Kidney (tissue), 14 donors: ENCODE measurements around the gene RAN. TPM values are rescaled to one million over a fixed set of nuclear protein-coding genes. Genes with fewer than 3 reads are reported as not detected.

ENCODE experiments used
- DNase-seq, 5 donors: peaks; one replicate each; pipeline ENCODE4 v3.0.0-alpha.2; 2013 to 2020
- FAIRE-seq: peaks from 2 replicates; lab custom pipeline; 2012; peaks lifted over from hg19 to GRCh38; lab: Jason Lieb, UNC
- H3K27ac ChIP-seq, 2 donors: one replicate each; pipeline ENCODE4 v1.7.0; 2013; ENCODE audit warnings: low read depth in 2 of 2, low read length in 2 of 2, inconsistent platforms in 1 of 2
- H3K27me3 ChIP-seq: one replicate; pipeline ENCODE4 v1.7.1; 2013; ENCODE audit warnings: low read length, inconsistent platforms; ENCODE audit not compliant: control insufficient read depth, insufficient read depth
- H3K36me3 ChIP-seq, 3 donors: one replicate each; pipeline versions ENCODE4 v1.7.0 to v1.7.1; 2013; ENCODE audit warnings: low read length in 3 of 3, control low read depth in 1 of 3, inconsistent platforms in 1 of 3; ENCODE audit not compliant: insufficient read depth in 3 of 3, control insufficient read depth in 2 of 3
- H3K4me1 ChIP-seq, 3 donors: one replicate each; pipeline versions ENCODE4 v1.7.0 to v1.7.1; 2013; ENCODE audit warnings: low read length in 3 of 3, inconsistent platforms in 1 of 3, low read depth in 1 of 3; ENCODE audit not compliant: control insufficient read depth in 2 of 3, insufficient read depth in 2 of 3
- H3K4me3 ChIP-seq, 3 donors: one replicate each; pipeline versions ENCODE4 v1.7.0 to v1.8.1; 2013; ENCODE audit warnings: low read length in 3 of 3, control low read depth in 1 of 3, inconsistent platforms in 1 of 3
- H3K9ac ChIP-seq, 3 donors: one replicate each; pipeline versions ENCODE4 v1.7.0 to v1.7.1; 2013; ENCODE audit warnings: low read length in 3 of 3, control low read depth in 1 of 3, inconsistent platforms in 1 of 3
- H3K9me3 ChIP-seq, 3 donors: one replicate each; pipeline versions ENCODE4 v1.7.0 to v1.7.1; 2013; ENCODE audit warnings: low read length in 3 of 3, control low read depth in 1 of 3, inconsistent platforms in 1 of 3; ENCODE audit not compliant: control insufficient read depth in 2 of 3, insufficient read depth in 1 of 3
- CTCF ChIP-seq: IDR thresholded peaks from 3 replicates; pipeline ENCODE4 v1.5.1; 2012; ENCODE audit warnings: mild to moderate bottlenecking, moderate library complexity, borderline replicate concordance; ENCODE audit not compliant: insufficient read depth; ENCODE audit errors: extremely low read depth
- intact Hi-C: fragments of 100-400 bp; cut with DNase I; formaldehyde crosslinking; loops from one replicate; pipeline ENCODE4 v1.11.1; 2022
- polyA plus RNA-seq: library from polyadenylated mRNA; stranded (reverse); fragments of 350-450 nt; fragmentation: Illumina TruSeq; extraction: RNeasy Lipid Tissue Mini Kit (QIAGEN cat#74804); gene quantifications from one replicate; pipeline ENCODE4 v1.2.3, GENCODE V29; 2014; ENCODE audit warnings: low read depth, low replicate concordance; ENCODE audit not compliant: insufficient read depth
- total RNA-seq: library from RNA; stranded (reverse); fragmentation: NEBNext Ultra II Directional; extraction: Animal tissue kit (Norgen Biotek cat#: 25700); gene quantifications from one replicate; pipeline ENCODE4 v1.2.1, GENCODE V29; 2021
- donor health status: control.
- donor health status: control.
- donor health status: control.
- donor health status: control.
- donor health status: control.
- donor health status: DM: yes; HTN: yes; CAD: no.
- donor health status: Normal renal cell carcinoma (clear cell type).

The RAN gene
- total and polyA plus RNA-seq, 2 donors from 2014 or later, result 369 to 422 TPM

DNA sequence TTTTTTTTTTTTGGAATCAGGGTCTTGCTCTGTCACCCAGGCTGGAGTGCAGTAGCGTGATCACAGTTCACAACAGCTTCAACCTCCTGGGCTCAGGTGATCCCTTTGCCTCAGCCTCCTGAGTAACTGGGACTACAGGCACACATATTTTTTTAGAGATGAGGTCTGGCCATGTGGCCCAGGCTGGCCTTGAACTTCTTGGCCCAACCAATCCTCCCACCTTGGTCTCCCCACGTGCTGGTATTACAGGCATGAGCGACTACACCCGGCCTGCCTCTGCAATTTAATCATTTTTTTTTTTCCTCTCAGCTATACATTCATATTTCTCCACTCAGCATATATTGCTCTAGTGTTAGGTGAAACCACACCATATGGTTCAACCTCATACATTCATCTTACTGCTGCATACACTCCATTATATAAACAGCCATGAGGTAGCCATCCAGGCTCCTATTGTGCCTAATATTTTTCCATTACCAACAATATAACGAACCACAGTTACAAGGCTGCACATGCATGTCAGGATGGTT lies 39.9 kb upstream of the RAN start:
- no peak overlapping the region for H3K4me3 ChIP-seq
- no peak overlapping the region for H3K27ac ChIP-seq
- H3K4me1 ChIP-seq, result peaks cover 0 to 7% (median 4%) of the 10 kb centered on the region in 3 donors
- DNase-seq (no peak), FAIRE-seq (no peak)
- H3K9ac ChIP-seq, result no peak overlapping the region
- no peak for TF ChIP-seq CTCF
- H3K9me3 ChIP-seq, result no peaks in the 10 kb centered on the region
- no peaks in the 10 kb centered on the region for H3K36me3 ChIP-seq
- intact Hi-C loops, result no loop called here
- H3K27me3 ChIP-seq, result no peaks in the 10 kb centered on the region

GRCh38 chr12:130832561-130833209 lies 39.2 kb upstream of the RAN start:
- Histone ChIP-seq H3K9ac (no peak overlapping the region), H3K9me3 (no peaks in the 10 kb centered on the region), H3K4me3 (no peak overlapping the region), H3K27me3 (no peaks in the 10 kb centered on the region), H3K27ac (no peak overlapping the region), H3K4me1 (peaks cover 0 to 7% (median 4%) of the 10 kb centered on the region in 3 donors), H3K36me3 (no peaks in the 10 kb centered on the region)
- intact Hi-C loops, result no loop called here
- TF ChIP-seq CTCF, result no peak
- no peak for FAIRE-seq
- no peak for DNase-seq

- FAIRE-seq (no peak), DNase-seq (peak in 1 of 5 donors; percentile 24)
- no peaks in the 10 kb centered on the region for H3K27me3 ChIP-seq
- no peak overlapping the region for H3K9ac ChIP-seq
- intact Hi-C loops, result no loop called here
- H3K36me3 ChIP-seq, result no peaks in the 10 kb centered on the region
- no peak for TF ChIP-seq CTCF
- no peaks in the 10 kb centered on the region for H3K9me3 ChIP-seq
- H3K4me3 ChIP-seq, result no peak overlapping the region
- peaks cover 0 to 14% (median 8%) of the 10 kb centered on the region in 3 donors for H3K4me1 ChIP-seq
- H3K27ac ChIP-seq, result no peak overlapping the region
Measured at GRCh38 chr12:130835011-130835410, 36.9 kb upstream of the RAN start.

GRCh38 chr12:130835436-130835835 lies 36.4 kb upstream of the RAN start:
- no peaks in the 10 kb centered on the region for H3K9me3 ChIP-seq
- H3K27ac ChIP-seq, result no peak overlapping the region
- no peak for TF ChIP-seq CTCF
- FAIRE-seq (no peak), DNase-seq (no peak)
- H3K27me3 ChIP-seq, result no peaks in the 10 kb centered on the region
- H3K4me1 ChIP-seq, result peaks cover 0 to 15% (median 6%) of the 10 kb centered on the region in 3 donors
- no peak overlapping the region for H3K4me3 ChIP-seq
- H3K36me3 ChIP-seq, result no peaks in the 10 kb centered on the region
- intact Hi-C loops, result no loop called here
- no peak overlapping the region for H3K9ac ChIP-seq
